A549 (cell line): ENCODE results near the gene MAP7D3. TPM values are rescaled to one million over a fixed set of nuclear protein-coding genes. Genes with fewer than 3 reads are reported as not detected.
"Not testable (repeated sequence)": the region's sequence is repeated elsewhere in the genome, so short reads cannot be mapped to it uniquely, and the experiment has no call there.

ENCODE experiments used
- ATAC-seq, 2 experiments: fragments of 200-7000 bp in 1 of 2; fragments of >200 bp in 1 of 2; cut with Nextera tagmentation in 1 of 2; cut with Tn5 transposase in 1 of 2; 3 replicates each; pipeline versions ENCODE4 v1.8.0 to v1.9.1; 2018 to 2020; ENCODE audit warnings: mild to moderate bottlenecking in 1 of 2, moderate library complexity in 1 of 2
- CTCF ChIA-PET: fragments of 300-600 bp; sonication (Branson Sonifier 250); formaldehyde crosslinking; extraction: SDS; loops from one replicate; lab custom pipeline; 2021; ENCODE audit warnings: antibody characterized with exemption, inconsistent platforms; lab: Yijun Ruan, JAX
- POLR2A ChIA-PET: fragments of 350-600 bp; formaldehyde crosslinking; extraction: SDS; loops from one replicate; lab custom pipeline; 2021; ENCODE audit warnings: antibody characterized with exemption, inconsistent platforms; lab: Yijun Ruan, JAX
- DNase-seq, 2 experiments: peaks; one replicate each; pipeline versions ENCODE4 v3.0.0 to v3.0.0-alpha.2; 2011 to 2016; ENCODE audit warnings: low read depth in 1 of 2, low spot score in 1 of 2
- FAIRE-seq: peaks from 2 replicates; lab custom pipeline; 2011; peaks lifted over from hg19 to GRCh38; lab: Jason Lieb, UNC
- H3K27ac ChIP-seq, 2 experiments: fragments of >200 bp; sonication (Bioruptor Twin); formaldehyde crosslinking; 3 replicates each; pipeline ENCODE4 v1.5.1; 2016 to 2017
- H3K4me1 ChIP-seq: fragments of >200 bp; sonication (Bioruptor Twin); formaldehyde crosslinking; 3 replicates; pipeline ENCODE4 v1.6.1; 2016
- H3K4me2 ChIP-seq: fragments of >200 bp; sonication (Bioruptor Twin); formaldehyde crosslinking; 3 replicates; pipeline ENCODE4 v1.6.1; 2016
- H3K4me3 ChIP-seq: fragments of >200 bp; sonication (Bioruptor Twin); formaldehyde crosslinking; 3 replicates; pipeline ENCODE4 v1.5.1; 2016
- H3K9me3 ChIP-seq: fragments of >200 bp; sonication (Bioruptor Twin); formaldehyde crosslinking; 3 replicates; pipeline ENCODE4 v1.6.1; 2016
- BHLHE40 ChIP-seq: IDR thresholded peaks from 2 replicates; pipeline ENCODE4 v1.6.1; 2012; ENCODE audit warnings: low read depth, low read length, inconsistent platforms
- CBX2 ChIP-seq: fragments of 200-600 bp; sonication (generic); IDR thresholded peaks from 2 replicates; pipeline ENCODE4 v1.6.1; 2016; ENCODE audit warnings: low read depth, mild to moderate bottlenecking, borderline replicate concordance
- CEBPB ChIP-seq, 2 experiments: fragments of >200 bp in 1 of 2; sonication (Bioruptor Twin) in 1 of 2; formaldehyde crosslinking in 1 of 2; IDR thresholded peaks; 2 replicates each; pipeline ENCODE4 v1.6.1; 2012 to 2016
- CHD2 ChIP-seq: fragments of 150-350 bp; IDR thresholded peaks from 2 replicates; pipeline ENCODE4 v1.6.1; 2014; ENCODE audit warnings: low read length; ENCODE audit not compliant: partially characterized antibody
- EP300 ChIP-seq, 2 experiments: fragments of >200 bp; sonication (Bioruptor Twin); formaldehyde crosslinking; IDR thresholded peaks; 2 replicates in 1 of 2; 3 replicates in 1 of 2; pipeline ENCODE4 v1.6.1; 2016 to 2017
- FOSB ChIP-seq: fragments of 250-450 bp; sonication (Bioruptor Pico); IDR thresholded peaks from 2 replicates; pipeline ENCODE4 v1.5.0; 2020; ENCODE audit warnings: mild to moderate bottlenecking, moderate library complexity
- FOXS1 ChIP-seq: fragments of 250-450 bp; sonication (Bioruptor Pico); IDR thresholded peaks from 2 replicates; pipeline ENCODE4 v1.5.0; 2020; ENCODE audit warnings: mild to moderate bottlenecking, moderate library complexity
- HEYL ChIP-seq: fragments of 250-450 bp; sonication (Bioruptor Pico); IDR thresholded peaks from 2 replicates; pipeline ENCODE4 v1.8.0; 2021; ENCODE audit warnings: mild to moderate bottlenecking, moderate library complexity
- HMGXB4 ChIP-seq: fragments of 250-450 bp; sonication (Bioruptor Pico); IDR thresholded peaks from 2 replicates; pipeline ENCODE4 v1.5.0; 2021; ENCODE audit warnings: mild to moderate bottlenecking, moderate library complexity, borderline replicate concordance
- HOXB13 ChIP-seq: fragments of 250-450 bp; sonication (Bioruptor Pico); IDR thresholded peaks from 2 replicates; pipeline ENCODE4 v1.5.0; 2020; ENCODE audit warnings: low read depth, mild to moderate bottlenecking, moderate library complexity
- JUNB ChIP-seq: fragments of >200 bp; sonication (Bioruptor Twin); formaldehyde crosslinking; IDR thresholded peaks from 2 replicates; pipeline ENCODE4 v1.6.1; 2016
- KDM1A ChIP-seq: fragments of 200-600 bp; sonication (generic); IDR thresholded peaks from 2 replicates; pipeline ENCODE4 v1.6.1; 2016; ENCODE audit warnings: low read depth, mild to moderate bottlenecking
- MAFK ChIP-seq: fragments of 450-650 bp; IDR thresholded peaks from 2 replicates; pipeline ENCODE4 v1.6.1; 2014; ENCODE audit not compliant: partially characterized antibody
- MAX ChIP-seq: IDR thresholded peaks from 2 replicates; pipeline ENCODE4 v1.6.1; 2012
- NFE2L2 ChIP-seq: fragments of 150-350 bp; conservative IDR thresholded peaks from 2 replicates; pipeline ENCODE4 v1.6.1; 2014; ENCODE audit warnings: low read length
- POLR2AphosphoS2 ChIP-seq: conservative IDR thresholded peaks from 2 replicates; pipeline ENCODE4 v1.6.1; 2012; ENCODE audit warnings: low read length, improper control_type of control experiment, inconsistent platforms
- RARB ChIP-seq: fragments of 250-450 bp; sonication (Bioruptor Pico); IDR thresholded peaks from 2 replicates; pipeline ENCODE4 v1.8.0; 2021; ENCODE audit warnings: mild to moderate bottlenecking, moderate library complexity
- RCOR1 ChIP-seq: fragments of 150-350 bp; IDR thresholded peaks from 2 replicates; pipeline ENCODE4 v1.6.1; 2014; ENCODE audit warnings: antibody characterized with exemption, low read length, low read depth
- TFCP2L1 ChIP-seq: fragments of 250-450 bp; sonication (Bioruptor Pico); IDR thresholded peaks from 2 replicates; pipeline ENCODE4 v1.5.0; 2021; ENCODE audit warnings: mild to moderate bottlenecking
- TP53 ChIP-seq: fragments of 250-450 bp; sonication (Bioruptor Pico); IDR thresholded peaks from 2 replicates; pipeline ENCODE4 v1.5.0; 2021; ENCODE audit warnings: mild to moderate bottlenecking, moderate library complexity
- WGBS: methylation state at CpG from one replicate; pipeline ENCODE4 v1.1.6; 2017; ENCODE audit errors: missing lambda C conversion rate; 5-methylcytosine and 5-hydroxymethylcytosine counted together
- polyA plus RNA-seq, 4 experiments: library from polyadenylated mRNA; depleted of rRNA in 3 of 4; stranded (reverse); fragments of >200 nt; fragmentation: RNase III in 1 of 4; extraction: RNeasy Plus Mini Kit Qiagen cat#74134 plus additional on column Dnase treatment in 1 of 4; gene quantifications; 2 replicates in 3 of 4; 3 replicates in 1 of 4; pipeline ENCODE4 v1.2.3, GENCODE V29; 2011 to 2017

The MAP7D3 gene
- polyA plus RNA-seq, 2 of the 4 experiments (the other 2 are of a cell fraction) = 9.9 to 13.1 TPM

DNA sequence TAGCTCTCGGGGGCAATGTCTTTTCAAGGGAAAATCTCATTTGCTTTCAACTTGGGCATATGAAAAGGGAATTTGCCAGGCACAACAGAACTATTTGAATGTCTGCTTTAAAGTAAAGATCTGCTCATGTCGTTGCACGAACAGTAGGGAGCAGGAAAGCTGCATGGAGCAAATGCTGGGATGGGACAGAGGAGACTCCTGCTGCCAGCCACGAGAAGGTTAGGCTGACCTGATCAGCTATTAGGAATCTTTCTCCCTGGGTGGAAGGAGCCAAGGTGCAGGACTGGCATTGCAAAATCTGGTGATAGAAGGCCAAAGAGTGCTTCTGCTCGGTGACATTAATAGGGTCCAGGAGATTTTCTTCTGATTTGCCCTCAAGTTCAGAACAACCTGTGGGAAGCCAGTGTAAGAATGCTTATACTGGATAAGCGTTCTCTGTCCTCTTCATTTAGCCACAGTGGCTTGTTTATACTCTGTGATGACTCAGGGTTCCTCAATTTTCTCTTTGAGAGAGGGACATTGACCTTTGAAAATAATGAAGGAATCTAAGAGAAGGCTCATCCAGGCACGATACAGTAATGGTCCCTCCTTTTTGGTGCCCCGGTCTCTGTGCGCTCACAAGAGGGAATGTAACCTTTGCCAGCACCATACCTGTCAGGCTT lies 80.9 kb downstream of the MAP7D3 start:
- no peak for DNase-seq
- H3K4me1 ChIP-seq = no peaks in the 10 kb centered on the region
- ChIA-PET POLR2A (no interaction called here), CTCF (interaction anchor here (1.2 to 1.4 kb wide), 3 partner anchors 7 to 143 kb away, joined by 3 to 8 read pairs (median 3); no protein-coding TSS in a partner anchor)
- FAIRE-seq = peak; percentile 54
- TF ChIP-seq POLR2AphosphoS2 = no peak
- TF ChIP-seq NFE2L2 = no peak
- TF ChIP-seq CBX2 = no peak
- TF ChIP-seq HMGXB4 (CRISPR knock-in tag) = no peak
- TF ChIP-seq RARB (CRISPR knock-in tag) = no peak
- TF ChIP-seq CHD2 = no peak
- no peak for TF ChIP-seq TFCP2L1 (CRISPR knock-in tag)
- no peak for TF ChIP-seq JUNB
- no peak for TF ChIP-seq HOXB13 (CRISPR knock-in tag)
- no peak for TF ChIP-seq CEBPB (IDR thresholded peaks at IDR 0.05)
- TF ChIP-seq EP300 (IDR thresholded peaks at IDR 0.05) = no peak
- no peak for TF ChIP-seq MAFK
- no peak for TF ChIP-seq MAX
- TF ChIP-seq FOSB (CRISPR knock-in tag) = no peak
- TF ChIP-seq BHLHE40 = no peak
- no peak for TF ChIP-seq RCOR1
- no peak for TF ChIP-seq HEYL (CRISPR knock-in tag)
- TF ChIP-seq FOXS1 (CRISPR knock-in tag) = no peak
- no peak overlapping the region for H3K4me2 ChIP-seq
- 73% methylated on average over 9 of the region's 9 CpGs for whole genome bisulfite sequencing
- no peak overlapping the region for H3K4me3 ChIP-seq
- no peaks in the 10 kb centered on the region for H3K9me3 ChIP-seq
- H3K27ac ChIP-seq = no peak overlapping the region
- ATAC-seq = peak in 1 of 2 experiments; percentile 60; a peak in 3 of 6 replicates

DNA sequence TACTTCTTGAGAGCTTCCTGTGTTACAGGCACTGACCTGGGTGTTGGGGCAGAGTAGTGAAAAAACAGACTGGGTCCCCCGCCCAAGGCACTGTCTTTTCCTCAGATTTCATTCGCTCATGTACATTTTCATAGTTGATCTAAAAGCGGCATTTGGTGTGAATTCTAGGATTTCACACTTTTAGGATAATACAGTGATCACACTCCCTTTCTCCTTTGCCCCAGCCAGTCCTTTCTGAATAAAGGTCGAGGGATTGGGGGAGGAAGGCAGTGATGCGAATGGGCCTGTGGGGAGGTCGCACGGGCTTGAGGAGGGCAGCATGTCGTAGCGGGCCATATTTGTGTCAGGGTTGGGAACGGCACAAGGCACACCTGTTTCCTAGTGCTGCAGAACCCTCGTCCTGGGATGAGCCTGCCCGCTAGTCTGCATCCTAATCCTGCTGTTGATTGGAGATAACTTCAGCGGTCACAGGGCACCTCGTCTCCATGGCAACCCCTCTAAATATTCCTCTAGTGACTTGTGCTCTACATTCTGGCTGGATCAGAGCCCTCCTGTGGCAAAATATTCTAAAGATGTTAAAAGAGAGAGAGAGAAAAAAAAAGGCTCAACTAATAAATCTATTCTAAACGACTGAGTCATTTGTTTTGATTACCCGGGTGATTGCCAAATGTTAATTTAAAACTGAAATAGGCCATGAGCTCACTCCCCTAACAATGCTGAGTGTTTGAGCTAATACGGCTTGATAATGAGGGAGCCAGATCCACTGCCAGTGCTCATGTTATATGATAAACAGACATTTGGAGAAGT lies 82.1 kb downstream of the MAP7D3 start:
- ATAC-seq (no peak), FAIRE-seq (no peak), DNase-seq (no peak)
- TF ChIP-seq EP300 (IDR thresholded peaks at IDR 0.05) (no peak), POLR2AphosphoS2 (no peak), TP53 (CRISPR knock-in tag) (no peak), KDM1A (no peak)
- no peak overlapping the region for H3K4me2 ChIP-seq
- no peaks in the 10 kb centered on the region for H3K9me3 ChIP-seq
- no peaks in the 10 kb centered on the region for H3K4me1 ChIP-seq
- H3K27ac ChIP-seq = no peak overlapping the region
- no peak overlapping the region for H3K4me3 ChIP-seq
- CTCF ChIA-PET = interaction anchor here (0.7 to 4.1 kb wide), 5 partner anchors 22 to 141 kb away, joined by 3 to 33 read pairs (median 3); no protein-coding TSS in a partner anchor
- POLR2A ChIA-PET = no interaction called here
- WGBS = 77% methylated on average over 17 of the region's 17 CpGs

DNA sequence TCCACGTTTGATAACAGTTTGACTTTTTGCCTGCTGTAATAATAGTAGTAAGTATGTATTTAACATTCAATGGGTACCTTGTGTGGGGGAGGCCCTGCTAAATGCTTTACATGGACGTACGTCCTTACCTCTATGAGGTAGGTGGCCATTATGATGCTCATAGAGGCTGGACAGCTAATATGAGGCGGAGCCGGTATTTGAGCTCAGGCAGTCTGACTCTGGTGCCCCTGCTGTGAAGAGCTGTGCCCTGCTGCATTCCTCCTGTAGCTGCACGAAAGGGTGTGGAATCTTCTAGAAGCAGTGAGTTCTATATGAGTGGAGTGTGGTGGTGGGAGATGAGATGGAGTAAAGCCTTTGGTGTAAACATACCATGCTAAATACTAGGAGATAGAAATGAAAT lies 83.2 kb downstream of the MAP7D3 start:
- 81% methylated on average over 6 of the region's 6 CpGs for WGBS
- ATAC-seq, H3K4me2 ChIP-seq, FAIRE-seq, H3K27ac ChIP-seq, H3K9me3 ChIP-seq, H3K4me3 ChIP-seq, POLR2A ChIA-PET, DNase-seq, H3K4me1 ChIP-seq: not testable (repeated sequence)
- CTCF ChIA-PET = interaction anchor here (1.2 to 4.1 kb wide), 2 partner anchors 139 to 527 kb away, joined by 3 to 33 read pairs; no protein-coding TSS in a partner anchor
